ENCODE data around the gene RNF220.

DNA sequence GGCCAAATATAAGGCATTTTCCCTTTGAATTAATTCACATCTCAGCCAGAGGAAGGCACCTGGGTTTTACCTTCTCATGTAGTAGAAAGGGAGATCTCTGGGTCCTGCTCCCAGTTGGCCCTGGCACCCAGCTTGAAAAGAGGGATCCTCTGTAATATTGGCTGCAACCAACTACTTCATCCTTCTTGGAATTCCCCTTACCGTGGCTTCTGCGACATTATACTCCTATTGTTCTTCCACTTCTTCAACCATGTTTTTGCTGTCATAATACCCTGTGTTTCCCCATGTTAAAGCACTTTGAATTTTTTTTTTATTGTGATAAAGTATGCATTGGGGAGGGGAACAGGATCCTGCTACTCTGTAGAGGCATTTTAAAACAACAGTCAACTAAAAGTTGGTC is 26.8 kb downstream of the RNF220 start:
- TF ChIP-seq ZFP30 (CRISPR knock-in tag; IDR thresholded peaks at IDR 0.05) (no peak), BACH2 (CRISPR knock-in tag; IDR thresholded peaks at IDR 0.05; ENCODE audit: borderline replicate concordance) (no peak), TCF4 (CRISPR knock-in tag; IDR thresholded peaks at IDR 0.05; ENCODE audit: borderline replicate concordance) (no peak), ZC3H10 (CRISPR knock-in tag; IDR thresholded peaks at IDR 0.05) (no peak), SNAI2 (CRISPR knock-in tag; IDR thresholded peaks at IDR 0.05) (no peak), OSR1 (CRISPR knock-in tag; IDR thresholded peaks at IDR 0.05) (no peak), ZNF8 (CRISPR knock-in tag; IDR thresholded peaks at IDR 0.05) (no peak)
- TF ChIP-seq, protein P1, sequence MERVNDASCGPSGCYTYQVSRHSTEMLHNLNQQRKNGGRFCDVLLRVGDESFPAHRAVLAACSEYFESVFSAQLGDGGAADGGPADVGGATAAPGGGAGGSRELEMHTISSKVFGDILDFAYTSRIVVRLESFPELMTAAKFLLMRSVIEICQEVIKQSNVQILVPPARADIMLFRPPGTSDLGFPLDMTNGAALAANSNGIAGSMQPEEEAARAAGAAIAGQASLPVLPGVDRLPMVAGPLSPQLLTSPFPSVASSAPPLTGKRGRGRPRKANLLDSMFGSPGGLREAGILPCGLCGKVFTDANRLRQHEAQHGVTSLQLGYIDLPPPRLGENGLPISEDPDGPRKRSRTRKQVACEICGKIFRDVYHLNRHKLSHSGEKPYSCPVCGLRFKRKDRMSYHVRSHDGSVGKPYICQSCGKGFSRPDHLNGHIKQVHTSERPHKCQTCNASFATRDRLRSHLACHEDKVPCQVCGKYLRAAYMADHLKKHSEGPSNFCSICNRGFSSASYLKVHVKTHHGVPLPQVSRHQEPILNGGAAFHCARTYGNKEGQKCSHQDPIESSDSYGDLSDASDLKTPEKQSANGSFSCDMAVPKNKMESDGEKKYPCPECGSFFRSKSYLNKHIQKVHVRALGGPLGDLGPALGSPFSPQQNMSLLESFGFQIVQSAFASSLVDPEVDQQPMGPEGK (CRISPR knock-in tag; IDR thresholded peaks at IDR 0.05; ENCODE audit: borderline replicate concordance), result no peak
- TF ChIP-seq, protein P2, sequence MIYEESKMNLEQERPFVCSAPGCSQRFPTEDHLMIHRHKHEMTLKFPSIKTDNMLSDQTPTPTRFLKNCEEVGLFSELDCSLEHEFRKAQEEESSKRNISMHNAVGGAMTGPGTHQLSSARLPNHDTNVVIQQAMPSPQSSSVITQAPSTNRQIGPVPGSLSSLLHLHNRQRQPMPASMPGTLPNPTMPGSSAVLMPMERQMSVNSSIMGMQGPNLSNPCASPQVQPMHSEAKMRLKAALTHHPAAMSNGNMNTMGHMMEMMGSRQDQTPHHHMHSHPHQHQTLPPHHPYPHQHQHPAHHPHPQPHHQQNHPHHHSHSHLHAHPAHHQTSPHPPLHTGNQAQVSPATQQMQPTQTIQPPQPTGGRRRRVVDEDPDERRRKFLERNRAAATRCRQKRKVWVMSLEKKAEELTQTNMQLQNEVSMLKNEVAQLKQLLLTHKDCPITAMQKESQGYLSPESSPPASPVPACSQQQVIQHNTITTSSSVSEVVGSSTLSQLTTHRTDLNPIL (CRISPR knock-in tag; IDR thresholded peaks at IDR 0.05; ENCODE audit: low read depth), result no peak
- TF ChIP-seq, protein P3, sequence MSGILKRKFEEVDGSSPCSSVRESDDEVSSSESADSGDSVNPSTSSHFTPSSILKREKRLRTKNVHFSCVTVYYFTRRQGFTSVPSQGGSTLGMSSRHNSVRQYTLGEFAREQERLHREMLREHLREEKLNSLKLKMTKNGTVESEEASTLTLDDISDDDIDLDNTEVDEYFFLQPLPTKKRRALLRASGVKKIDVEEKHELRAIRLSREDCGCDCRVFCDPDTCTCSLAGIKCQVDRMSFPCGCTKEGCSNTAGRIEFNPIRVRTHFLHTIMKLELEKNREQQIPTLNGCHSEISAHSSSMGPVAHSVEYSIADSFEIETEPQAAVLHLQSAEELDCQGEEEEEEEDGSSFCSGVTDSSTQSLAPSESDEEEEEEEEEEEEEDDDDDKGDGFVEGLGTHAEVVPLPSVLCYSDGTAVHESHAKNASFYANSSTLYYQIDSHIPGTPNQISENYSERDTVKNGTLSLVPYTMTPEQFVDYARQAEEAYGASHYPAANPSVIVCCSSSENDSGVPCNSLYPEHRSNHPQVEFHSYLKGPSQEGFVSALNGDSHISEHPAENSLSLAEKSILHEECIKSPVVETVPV (CRISPR knock-in tag; IDR thresholded peaks at IDR 0.05), result no peak
- TF ChIP-seq, protein P4, sequence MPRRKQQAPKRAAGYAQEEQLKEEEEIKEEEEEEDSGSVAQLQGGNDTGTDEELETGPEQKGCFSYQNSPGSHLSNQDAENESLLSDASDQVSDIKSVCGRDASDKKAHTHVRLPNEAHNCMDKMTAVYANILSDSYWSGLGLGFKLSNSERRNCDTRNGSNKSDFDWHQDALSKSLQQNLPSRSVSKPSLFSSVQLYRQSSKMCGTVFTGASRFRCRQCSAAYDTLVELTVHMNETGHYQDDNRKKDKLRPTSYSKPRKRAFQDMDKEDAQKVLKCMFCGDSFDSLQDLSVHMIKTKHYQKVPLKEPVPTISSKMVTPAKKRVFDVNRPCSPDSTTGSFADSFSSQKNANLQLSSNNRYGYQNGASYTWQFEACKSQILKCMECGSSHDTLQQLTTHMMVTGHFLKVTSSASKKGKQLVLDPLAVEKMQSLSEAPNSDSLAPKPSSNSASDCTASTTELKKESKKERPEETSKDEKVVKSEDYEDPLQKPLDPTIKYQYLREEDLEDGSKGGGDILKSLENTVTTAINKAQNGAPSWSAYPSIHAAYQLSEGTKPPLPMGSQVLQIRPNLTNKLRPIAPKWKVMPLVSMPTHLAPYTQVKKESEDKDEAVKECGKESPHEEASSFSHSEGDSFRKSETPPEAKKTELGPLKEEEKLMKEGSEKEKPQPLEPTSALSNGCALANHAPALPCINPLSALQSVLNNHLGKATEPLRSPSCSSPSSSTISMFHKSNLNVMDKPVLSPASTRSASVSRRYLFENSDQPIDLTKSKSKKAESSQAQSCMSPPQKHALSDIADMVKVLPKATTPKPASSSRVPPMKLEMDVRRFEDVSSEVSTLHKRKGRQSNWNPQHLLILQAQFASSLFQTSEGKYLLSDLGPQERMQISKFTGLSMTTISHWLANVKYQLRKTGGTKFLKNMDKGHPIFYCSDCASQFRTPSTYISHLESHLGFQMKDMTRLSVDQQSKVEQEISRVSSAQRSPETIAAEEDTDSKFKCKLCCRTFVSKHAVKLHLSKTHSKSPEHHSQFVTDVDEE (CRISPR knock-in tag; IDR thresholded peaks at IDR 0.05), result no peak

All from SK-N-SH treated with all-trans-retinoic acid at 6 μM for 48 hours (cell line).